Nephron (organoid): Measurements from ENCODE around the gene POM121.
"Not testable (repeated sequence)": the region's sequence is repeated elsewhere in the genome, so short reads cannot be mapped to it uniquely, and the experiment has no call there.

ENCODE experiments used
- H3K27ac Mint-ChIP-seq, 3 experiments: 2 replicates each; pipeline ENCODE4 v1.8.0; 2020; ENCODE audit warnings: mixed read lengths in 3 of 3, mild to moderate bottlenecking in 2 of 3, moderate library complexity in 1 of 3
- H3K27me3 Mint-ChIP-seq: 2 replicates; pipeline ENCODE4 v1.8.0; 2021; ENCODE audit warnings: low read depth, mild to moderate bottlenecking, moderate library complexity, mixed read lengths
- H3K36me3 Mint-ChIP-seq: 2 replicates; pipeline ENCODE4 v1.8.0; 2020; ENCODE audit warnings: low read depth, mixed read lengths
- H3K4me1 Mint-ChIP-seq: 2 replicates; pipeline ENCODE4 v1.8.0; 2020; ENCODE audit warnings: mixed read lengths
- H3K4me3 Mint-ChIP-seq, 3 experiments: 2 replicates each; pipeline ENCODE4 v1.8.0; 2020; ENCODE audit warnings: mild to moderate bottlenecking in 3 of 3, mixed read lengths in 3 of 3, moderate library complexity in 2 of 3
- H3K9me3 Mint-ChIP-seq: 2 replicates; pipeline ENCODE4 v1.8.0; 2020; ENCODE audit warnings: mixed read lengths
- TF ChIP-seq, protein P1 (sequence below), 3 experiments: fragments of 200-600 bp; sonication (generic); IDR thresholded peaks; one replicate each; pipeline ENCODE4 v1.5.0; 2021; ENCODE audit warnings: antibody characterized with exemption in 3 of 3; ENCODE audit not compliant: unreplicated experiment in 3 of 3

The POM121 gene

DNA sequence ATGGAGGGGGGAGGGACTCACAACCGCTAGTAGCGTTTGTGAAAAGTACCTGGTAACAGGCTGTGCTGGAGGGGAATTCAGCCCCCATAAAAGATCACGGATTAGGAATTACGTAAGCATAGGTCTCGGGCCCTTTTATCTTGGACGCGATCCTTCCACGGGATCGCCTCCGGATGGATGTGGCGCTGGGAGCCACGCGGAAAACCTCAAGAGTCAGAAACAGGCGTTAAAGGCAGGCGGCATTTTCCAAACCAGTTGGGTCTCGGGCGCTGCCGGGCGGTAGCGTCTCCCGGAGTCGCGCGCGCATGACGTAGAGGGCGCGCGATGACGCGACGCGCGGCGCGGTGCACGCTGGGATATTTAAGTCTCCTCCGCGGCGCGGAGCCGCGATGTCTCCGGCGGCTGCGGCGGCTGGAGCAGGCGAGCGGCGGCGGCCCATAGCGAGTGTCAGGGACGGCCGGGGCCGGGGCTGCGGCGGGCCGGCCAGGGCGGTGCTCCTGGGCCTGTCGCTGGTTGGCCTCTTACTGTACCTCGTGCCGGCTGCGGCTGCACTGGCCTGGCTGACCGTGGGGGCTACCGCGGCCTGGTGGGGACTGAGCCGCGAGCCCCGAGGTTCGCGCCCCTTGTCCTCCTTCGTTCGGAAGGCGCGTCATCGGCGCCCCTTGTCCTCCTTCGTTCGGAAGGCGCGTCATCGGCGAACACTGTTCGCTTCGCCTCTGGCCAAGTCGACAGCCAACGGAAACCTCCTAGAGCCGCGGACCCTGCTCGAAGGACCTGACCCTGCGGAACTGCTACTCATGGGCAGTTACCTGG is at the start of gene POM121:
TSS of gene POM121 (plus strand) at position 363 of the 813 bp plus-strand sequence. CDS start at position 390, 27 bp downstream.
- no peaks in the 10 kb centered on the region for H3K9me3 Mint-ChIP-seq
- peak within 1 kb of the TSS; percentile 96 to 97 (median 96) for H3K27ac Mint-ChIP-seq
- peaks cover 21% of the 10 kb centered on the region for H3K4me1 Mint-ChIP-seq
- peaks cover 38% of the 10 kb centered on the region for H3K36me3 Mint-ChIP-seq
- no peaks in the 10 kb centered on the region for H3K27me3 Mint-ChIP-seq
- peak within 1 kb of the TSS; percentile 99 to 100 (median 99) for H3K4me3 Mint-ChIP-seq
- TF ChIP-seq, protein P1, sequence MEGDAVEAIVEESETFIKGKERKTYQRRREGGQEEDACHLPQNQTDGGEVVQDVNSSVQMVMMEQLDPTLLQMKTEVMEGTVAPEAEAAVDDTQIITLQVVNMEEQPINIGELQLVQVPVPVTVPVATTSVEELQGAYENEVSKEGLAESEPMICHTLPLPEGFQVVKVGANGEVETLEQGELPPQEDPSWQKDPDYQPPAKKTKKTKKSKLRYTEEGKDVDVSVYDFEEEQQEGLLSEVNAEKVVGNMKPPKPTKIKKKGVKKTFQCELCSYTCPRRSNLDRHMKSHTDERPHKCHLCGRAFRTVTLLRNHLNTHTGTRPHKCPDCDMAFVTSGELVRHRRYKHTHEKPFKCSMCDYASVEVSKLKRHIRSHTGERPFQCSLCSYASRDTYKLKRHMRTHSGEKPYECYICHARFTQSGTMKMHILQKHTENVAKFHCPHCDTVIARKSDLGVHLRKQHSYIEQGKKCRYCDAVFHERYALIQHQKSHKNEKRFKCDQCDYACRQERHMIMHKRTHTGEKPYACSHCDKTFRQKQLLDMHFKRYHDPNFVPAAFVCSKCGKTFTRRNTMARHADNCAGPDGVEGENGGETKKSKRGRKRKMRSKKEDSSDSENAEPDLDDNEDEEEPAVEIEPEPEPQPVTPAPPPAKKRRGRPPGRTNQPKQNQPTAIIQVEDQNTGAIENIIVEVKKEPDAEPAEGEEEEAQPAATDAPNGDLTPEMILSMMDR (IDR thresholded peaks at IDR 0.05; ENCODE audit: unreplicated experiment in 3 of 3): no peak

DNA sequence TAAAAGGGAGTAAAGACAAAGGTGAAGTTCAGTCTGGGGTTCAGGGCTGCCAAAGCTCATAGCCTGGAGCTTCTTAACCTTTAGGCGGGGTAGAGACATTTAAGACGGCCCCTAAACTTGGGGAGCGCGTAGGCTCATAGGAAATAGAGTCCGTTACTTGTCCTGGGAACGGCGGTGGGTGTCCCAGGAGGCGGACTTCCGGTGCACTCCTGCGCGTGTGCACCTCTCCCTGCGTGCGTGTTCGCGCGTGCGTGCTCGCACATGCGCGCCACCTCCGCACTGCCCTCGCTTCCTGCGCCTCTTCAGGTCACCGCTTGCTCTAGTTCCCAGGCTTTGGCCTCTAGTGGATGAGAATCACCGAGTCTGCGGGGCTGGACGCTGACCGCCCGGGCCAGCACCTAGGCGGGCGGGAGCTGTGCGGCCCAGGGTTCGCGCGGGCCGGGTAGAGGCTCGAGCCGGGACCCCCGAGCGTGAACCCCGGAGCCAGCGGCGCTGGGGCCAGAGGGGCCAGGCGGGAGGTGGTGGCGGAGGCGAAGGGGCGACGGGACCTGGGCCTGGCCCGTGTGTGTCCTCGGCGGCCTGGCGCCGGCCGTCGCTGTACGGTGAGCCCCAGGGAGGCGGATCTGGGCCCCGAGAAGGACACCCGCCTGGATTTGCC is 45.7 kb upstream of the POM121 start:
- peaks cover 12% of the 10 kb centered on the region for H3K4me1 Mint-ChIP-seq
- H3K36me3 Mint-ChIP-seq: peaks cover 20% of the 10 kb centered on the region
- not testable (repeated sequence) for H3K9me3 Mint-ChIP-seq, H3K27me3 Mint-ChIP-seq
- peak overlapping the region; percentile 93 to 99 (median 94) for H3K4me3 Mint-ChIP-seq
- H3K27ac Mint-ChIP-seq: peak overlapping the region; percentile 95 to 98 (median 97)

DNA sequence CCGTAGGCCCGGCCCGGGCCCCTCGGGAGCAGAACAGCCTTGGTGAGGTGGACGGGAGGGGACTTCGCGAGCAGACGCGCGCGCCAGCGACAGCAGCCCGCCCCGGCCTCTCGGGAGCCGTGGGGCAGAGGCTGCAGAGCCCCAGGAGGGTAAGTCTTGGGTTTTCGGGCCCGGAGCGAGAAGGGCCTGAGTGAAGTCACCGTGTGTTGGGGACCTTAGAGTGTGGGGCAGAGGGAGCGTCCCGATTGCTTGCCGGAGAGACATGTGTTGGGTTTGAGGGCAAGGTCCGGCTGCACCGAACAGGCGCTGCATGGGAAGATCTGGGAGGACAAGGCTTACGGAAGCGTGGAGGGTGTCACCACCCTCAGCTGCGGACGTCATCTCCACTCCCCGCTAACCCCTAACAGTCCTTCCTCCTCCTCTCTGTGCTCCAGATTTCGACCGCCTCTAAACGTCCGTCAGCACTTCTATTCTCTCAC is 45.1 kb upstream of the POM121 start:
- Mint-ChIP-seq H3K36me3 (peaks cover 20% of the 10 kb centered on the region), H3K4me3 (peak overlapping the region; percentile 93 to 99 (median 99)), H3K4me1 (peaks cover 12% of the 10 kb centered on the region), H3K27ac (peak overlapping the region; percentile 91 to 98 (median 97))
- H3K27me3 Mint-ChIP-seq, H3K9me3 Mint-ChIP-seq: not testable (repeated sequence)

DNA sequence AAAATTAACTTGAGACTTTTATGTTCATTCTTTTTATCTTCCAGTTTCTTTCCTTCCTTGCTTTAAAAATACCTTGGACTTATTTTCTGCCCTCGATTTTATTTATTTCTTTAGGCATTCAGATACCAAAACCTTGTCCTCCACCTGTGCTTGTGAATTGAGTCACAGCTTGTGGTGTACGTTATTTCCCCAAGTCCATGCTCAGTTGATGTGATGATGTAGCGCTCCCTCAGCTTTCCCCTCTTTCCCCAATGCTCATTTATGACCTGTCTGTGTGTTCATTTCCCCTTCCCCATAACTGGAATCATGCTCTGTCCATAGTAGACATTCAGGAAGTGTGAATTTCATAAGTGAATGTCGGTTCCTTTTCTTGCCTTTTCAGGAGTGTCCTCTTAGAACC is 33.1 kb upstream of the POM121 start:
- not testable (repeated sequence) for H3K27me3 Mint-ChIP-seq, H3K4me3 Mint-ChIP-seq, H3K4me1 Mint-ChIP-seq, H3K9me3 Mint-ChIP-seq, H3K27ac Mint-ChIP-seq
- peaks cover 41% of the 10 kb centered on the region for H3K36me3 Mint-ChIP-seq

DNA sequence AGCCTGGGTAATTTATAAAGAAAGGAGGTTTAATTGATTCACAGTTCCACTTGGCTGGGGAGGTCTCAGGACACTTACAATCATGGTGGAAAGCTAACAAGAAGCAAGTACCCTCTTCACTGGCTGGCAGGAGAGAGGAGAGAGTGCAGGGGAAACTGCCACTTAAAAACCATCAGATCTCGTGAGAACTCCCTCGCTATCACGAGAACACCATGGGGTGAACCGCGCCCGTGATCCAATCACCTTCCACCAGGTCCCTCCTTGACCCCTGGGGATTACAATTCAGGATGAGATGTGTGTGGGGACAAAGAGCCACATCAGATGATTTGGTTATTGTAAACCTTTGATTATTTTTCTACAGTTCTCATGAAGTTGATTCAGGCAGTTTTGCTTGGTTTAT is 20.2 kb upstream of the POM121 start:
- not testable (repeated sequence) for H3K9me3 Mint-ChIP-seq

DNA sequence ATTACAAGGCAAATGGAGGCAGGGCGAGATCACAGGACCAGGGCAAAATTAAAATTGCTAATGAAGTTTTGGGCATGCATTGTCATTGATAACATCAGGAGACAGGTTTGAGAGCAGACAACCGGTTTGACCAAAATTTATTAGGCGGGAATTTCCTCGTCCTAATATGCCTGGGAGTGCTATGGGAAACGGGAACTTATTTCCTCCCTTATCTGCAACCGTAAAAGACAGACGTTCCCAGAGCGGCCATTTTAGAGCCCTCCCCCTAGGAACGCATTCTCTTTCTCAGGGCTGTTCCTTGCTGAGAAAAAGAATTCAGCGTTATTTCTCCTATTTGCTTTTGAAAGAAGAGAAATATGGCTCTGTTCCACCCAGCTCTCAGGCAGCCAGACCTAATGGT is 16.5 kb upstream of the POM121 start:
- H3K4me3 Mint-ChIP-seq, H3K9me3 Mint-ChIP-seq, H3K27me3 Mint-ChIP-seq, H3K27ac Mint-ChIP-seq, H3K4me1 Mint-ChIP-seq: not testable (repeated sequence)
- peaks cover 69% of the 10 kb centered on the region for H3K36me3 Mint-ChIP-seq

More for the DNA sequence above, 20.2 kb upstream of the POM121 start:
- peaks cover 87% of the 10 kb centered on the region for H3K36me3 Mint-ChIP-seq
- not testable (repeated sequence) for H3K27ac Mint-ChIP-seq, H3K27me3 Mint-ChIP-seq, H3K4me3 Mint-ChIP-seq, H3K4me1 Mint-ChIP-seq

DNA sequence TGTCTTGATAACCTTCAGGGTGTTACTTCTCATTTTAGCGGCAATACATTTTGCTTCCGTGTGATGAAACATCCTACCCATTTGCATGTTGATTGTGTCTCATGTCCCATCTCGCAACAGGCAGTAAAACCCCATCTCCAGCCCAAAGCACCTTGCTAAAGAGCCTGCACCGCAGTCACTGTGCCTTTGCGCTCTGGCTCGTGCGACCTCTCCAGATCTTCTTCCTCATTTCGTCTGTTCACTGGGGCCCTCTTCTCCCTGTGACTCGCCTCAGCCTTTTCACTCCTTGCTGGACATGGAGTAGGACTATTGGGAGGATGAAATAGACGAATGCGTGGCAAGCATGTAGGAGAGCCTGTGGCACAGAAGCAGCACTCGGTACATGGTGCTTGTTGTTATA is 13.5 kb upstream of the POM121 start:
- H3K9me3 Mint-ChIP-seq, H3K27ac Mint-ChIP-seq, H3K27me3 Mint-ChIP-seq, H3K4me1 Mint-ChIP-seq, H3K4me3 Mint-ChIP-seq: not testable (repeated sequence)
- peaks cover 64% of the 10 kb centered on the region for H3K36me3 Mint-ChIP-seq

DNA sequence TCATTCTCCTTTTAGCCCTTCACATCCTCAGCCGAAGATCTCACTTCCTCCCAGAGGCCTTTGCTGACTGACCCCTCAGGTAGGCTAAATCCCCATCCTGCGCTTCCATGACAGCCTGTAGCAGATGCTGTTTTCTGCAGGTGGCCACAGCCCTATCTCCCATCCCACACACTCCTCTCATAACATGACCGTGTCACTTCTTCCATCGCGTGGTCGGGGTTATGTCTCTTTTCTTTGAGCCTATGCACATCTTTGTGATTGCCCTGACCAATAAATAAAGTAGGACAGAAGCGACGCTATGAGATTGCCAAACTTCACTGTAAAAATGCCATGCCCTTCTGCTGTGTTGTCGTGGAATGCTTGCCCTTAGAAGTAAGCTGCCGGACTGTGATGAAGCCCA is 11.1 kb upstream of the POM121 start:
- H3K4me1 Mint-ChIP-seq: peaks cover 13% of the 10 kb centered on the region
- H3K9me3 Mint-ChIP-seq, H3K27me3 Mint-ChIP-seq, H3K4me3 Mint-ChIP-seq, H3K27ac Mint-ChIP-seq: not testable (repeated sequence)
- H3K36me3 Mint-ChIP-seq: peaks cover 51% of the 10 kb centered on the region

DNA sequence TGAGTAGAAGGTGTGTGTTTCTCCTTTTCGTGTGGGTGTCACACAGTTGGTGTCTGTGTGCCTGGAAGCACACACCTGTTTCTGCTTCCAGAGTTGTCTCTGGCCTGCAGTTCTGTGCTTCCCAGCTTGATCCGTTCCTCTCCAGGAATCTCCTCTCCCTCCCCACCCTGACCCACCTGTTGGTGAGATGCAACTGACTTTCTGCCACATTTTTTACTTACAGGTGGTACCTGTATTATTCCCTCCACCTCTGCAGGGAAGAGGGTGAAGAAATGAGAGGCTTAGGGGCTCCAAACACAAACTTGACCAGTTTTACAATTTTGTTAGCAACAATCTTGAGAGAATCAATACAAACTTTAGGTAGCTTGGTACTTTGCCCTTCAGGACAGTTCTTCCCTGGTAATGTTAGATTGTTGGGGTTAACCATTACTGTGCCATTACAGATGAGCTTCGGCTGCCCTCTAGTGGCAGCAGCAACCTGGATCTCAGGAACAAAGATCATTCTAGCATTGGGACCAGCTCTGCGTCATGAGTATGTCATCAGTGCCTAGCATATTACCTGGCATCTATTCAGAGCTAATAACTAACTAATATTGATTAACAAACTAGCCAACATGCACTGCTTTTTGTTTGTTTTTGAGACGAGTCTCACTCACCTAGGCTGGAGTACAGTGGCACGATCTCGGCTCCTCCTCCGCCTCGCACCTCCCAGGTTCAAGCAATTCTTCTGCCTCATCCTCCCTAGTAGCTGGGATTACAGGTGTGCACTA is 10.0 kb upstream of the POM121 start:
- not testable (repeated sequence) for H3K9me3 Mint-ChIP-seq, H3K4me3 Mint-ChIP-seq, H3K27me3 Mint-ChIP-seq
- Mint-ChIP-seq H3K36me3 (peaks cover 48% of the 10 kb centered on the region), H3K27ac (peak overlapping the region in 2 of 3 experiments; percentile 36 to 76), H3K4me1 (peaks cover 13% of the 10 kb centered on the region)
- TF ChIP-seq, protein P1 (IDR thresholded peaks at IDR 0.05; ENCODE audit: unreplicated experiment in 3 of 3): peak; percentile 67 to 78 (median 78)
